T1000 (cell line): Measurements from ENCODE around the gene ABHD16A.
A peak's percentile ranks its signal among the peaks of the same experiment; 100 is the strongest.

Experiments used
- DNase-seq: peaks from one replicate; lab custom pipeline; 2025; ENCODE audit warnings: mixed read lengths; lab: John Stamatoyannopoulos, UW

Gene ABHD16A

GRCh38 chr6:31662124-31662723 is 40.9 kb downstream of the ABHD16A start:
- no peak for DNase-seq

GRCh38 chr6:31661262-31662123 is 41.6 kb downstream of the ABHD16A start:
- no peak for DNase-seq

GRCh38 chr6:31660381-31661261 is 42.5 kb downstream of the ABHD16A start, which contains the start of gene C6orf47:
TSS of gene C6orf47 (minus strand) at chr6:31660778. CDS start at chr6:31659947, 831 bp downstream.
- DNase-seq: peak; percentile 58

DNA sequence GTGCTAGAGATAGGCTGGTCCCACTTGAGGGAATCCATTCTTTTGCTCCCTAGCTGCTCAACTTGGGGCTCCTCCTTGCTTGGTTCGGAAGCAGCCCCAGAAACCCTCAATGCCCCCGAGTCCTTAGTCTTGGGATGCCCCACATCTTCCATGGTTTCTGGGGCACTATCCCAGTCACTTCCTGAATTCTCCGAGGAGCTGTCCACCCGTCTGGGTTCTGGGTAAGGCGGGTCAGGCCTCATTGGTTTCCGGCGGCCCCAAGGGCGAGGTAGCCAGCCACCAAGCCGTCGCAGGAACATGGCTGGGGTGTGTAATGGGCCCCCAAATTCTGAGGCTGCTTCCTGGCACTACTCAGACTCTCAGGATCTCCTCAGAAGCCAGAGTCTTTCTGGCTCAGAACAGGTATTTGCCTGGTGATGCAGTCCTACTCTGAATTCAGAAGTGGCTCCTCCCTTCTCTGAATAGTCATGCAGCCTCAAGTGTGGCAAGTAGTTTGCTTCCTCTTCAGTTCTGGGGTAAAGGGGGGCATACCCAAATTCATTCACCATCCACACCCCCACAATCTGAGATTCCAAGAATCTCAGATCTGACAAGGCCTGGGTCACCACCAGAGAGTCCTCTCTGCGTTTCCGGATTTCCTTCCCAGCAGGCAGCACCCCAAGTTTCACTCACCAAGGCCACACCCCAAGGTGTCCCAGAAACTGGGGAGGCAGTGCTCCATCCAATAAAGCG is 43.3 kb downstream of the ABHD16A start:
- no peak for DNase-seq

GRCh38 chr6:31658983-31659648 is 44.0 kb downstream of the ABHD16A start:
- no peak for DNase-seq

- DNase-seq: no peak
Observed at GRCh38 chr6:31658158-31658688, 44.9 kb downstream of the ABHD16A start.

DNA sequence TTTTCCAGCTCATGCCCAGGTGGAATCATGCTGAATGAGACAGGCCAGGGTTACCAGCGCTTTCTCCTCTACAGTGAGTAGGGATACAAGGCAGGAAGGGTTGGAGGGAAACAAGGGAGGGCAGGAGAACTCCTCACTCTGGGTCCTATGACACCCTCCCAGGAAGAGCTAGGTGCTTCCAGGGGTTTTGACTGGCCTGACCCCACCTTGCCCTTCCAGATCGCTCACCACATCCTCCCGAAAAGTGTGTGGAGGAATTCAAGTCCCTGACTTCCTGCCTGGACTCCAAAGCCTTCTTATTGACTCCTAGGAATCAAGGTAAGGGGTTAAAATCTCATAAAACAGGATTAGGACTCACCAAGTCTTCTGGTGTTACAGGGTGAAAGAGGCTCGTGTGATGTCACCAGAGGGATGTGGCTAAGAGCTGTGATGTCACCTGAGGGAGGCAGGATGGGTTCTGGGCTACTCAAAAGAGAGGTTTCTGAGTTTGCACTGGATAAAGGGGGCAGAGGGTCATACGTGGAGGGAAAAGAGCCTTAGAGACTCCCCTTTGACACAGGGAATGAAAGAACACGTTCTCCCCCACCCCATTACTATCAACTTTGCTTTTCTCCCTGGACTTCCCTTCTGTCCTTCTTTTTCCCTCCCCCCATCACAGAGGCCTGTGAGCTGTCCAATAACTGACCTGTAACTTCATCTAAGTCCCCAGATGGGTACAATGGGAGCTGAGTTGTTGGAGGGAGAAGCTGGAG is 45.5 kb downstream of the ABHD16A start:
- DNase-seq: no peak

GRCh38 chr6:31655349-31656237 is 47.5 kb downstream of the ABHD16A start, which contains the start of gene APOM:
TSS of gene APOM (plus strand) at chr6:31655894. CDS start at chr6:31655967, 73 bp downstream.
- DNase-seq: no peak

DNA sequence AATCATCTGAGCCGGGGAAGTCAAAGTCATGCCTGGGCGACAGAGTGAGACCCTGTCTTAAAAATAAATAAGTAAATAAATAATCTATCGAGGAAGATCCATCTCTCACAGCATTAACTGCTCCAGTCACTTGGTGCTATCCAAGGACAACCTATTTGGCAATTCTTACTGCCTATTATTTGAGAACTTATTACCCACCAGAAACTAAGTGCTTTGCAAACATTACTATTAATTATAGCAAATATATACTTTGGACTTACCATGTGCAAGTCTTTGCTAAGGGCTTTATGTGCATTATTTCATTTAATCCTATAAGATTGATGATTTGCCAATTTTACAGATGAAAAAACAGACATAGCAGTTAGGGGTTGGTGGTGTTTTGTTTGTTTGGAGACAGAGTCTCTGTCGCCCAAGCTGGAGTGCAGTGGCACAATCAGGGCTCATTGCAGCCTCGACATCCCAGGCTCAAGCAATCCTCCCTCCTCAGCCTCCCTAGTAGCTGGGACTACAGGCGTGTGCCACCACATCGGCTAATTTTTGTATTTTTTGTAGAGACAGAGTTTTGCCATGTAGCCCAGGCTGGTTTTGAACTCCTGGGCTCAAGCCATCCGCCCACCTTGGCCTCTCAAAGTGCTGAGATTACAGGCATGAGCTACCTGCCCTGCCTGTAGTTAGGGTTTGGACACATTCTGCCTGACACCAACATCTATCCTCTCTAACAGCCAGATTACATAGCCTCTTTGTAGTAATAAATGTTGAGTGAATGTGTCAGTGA is 48.4 kb downstream of the ABHD16A start:
- DNase-seq: no peak

GRCh38 chr6:31652925-31653724 is 50.0 kb downstream of the ABHD16A start:
- DNase-seq: no peak

DNA sequence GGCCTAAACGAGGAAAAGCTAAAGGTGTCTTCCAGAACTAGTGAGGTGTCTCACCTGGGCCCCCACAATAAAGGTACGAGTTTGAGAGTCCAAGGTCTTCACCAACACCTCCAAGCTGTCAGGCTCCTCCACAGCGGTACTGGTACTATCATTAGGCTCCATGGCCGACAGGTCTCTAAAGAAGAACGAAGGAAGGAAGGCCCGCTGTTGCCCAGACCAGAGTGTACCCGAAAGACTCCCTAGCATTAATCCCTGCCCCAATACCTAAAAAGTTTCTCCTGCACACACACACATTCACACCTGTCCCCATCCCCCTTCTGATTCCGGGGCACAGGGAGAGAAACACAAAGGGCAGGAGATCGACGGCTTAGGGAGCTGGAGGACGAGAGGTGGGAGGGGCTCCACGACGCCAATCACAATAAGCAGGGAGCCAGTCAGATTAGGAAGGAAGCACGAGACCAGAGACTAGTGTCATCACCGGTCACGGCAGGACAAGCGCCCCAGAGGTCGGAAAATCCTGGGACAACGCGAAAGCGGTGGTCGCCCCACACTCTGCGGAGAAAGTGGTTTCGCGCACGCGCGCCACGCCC is 51.4 kb downstream of the ABHD16A start:
- DNase-seq: peak; percentile 80

DNA sequence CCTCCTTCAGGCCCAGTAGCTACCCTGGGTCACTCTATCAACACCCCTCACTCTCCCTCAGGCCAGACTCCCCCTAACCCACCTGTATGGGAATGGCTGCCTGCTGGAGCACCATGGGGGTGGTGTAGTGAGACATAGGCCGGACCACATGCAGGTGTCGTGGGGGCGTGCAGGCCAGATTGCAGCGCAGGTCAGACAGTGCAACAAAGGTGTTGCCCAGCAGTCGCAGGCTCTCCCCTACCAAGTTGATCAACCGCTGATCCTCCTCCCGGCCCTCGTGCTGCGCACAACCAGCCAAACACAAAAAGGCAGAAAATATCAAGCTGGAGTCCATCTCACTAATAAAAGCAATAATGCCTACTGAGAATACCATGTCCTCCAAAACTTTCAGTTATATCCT is 57.8 kb downstream of the ABHD16A start:
- DNase-seq: no peak

DNA sequence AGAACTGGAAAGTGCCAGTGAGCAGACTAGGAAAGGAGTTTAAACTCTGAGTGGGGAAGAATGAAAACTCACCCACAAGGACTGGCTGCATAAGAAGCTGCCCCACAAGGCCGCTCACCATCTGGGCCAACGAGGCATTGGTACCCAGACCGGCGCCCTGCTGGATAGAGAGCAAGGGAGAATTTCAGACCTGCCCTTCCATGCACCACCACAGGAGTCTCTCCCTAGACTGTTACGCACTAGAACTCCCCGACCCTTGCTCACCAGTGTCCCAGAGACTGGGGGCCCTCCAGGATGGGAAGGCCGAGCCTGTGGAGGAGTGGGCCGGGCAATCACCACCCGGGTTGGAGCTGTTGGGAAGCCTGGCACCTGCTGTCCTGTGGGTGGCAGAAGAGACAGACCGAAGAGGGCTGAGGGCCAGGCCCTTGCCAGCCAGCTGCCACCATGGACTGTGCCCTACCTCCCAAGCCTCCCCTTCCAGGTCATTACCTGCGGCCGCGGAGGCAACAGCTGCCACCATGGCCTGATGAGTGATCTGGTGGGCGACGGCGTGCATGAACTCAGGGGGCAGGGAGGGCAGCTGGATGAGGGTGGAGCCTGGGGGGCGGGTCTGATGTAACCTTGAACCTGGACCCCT is 59.2 kb downstream of the ABHD16A start:
- DNase-seq: no peak

DNA sequence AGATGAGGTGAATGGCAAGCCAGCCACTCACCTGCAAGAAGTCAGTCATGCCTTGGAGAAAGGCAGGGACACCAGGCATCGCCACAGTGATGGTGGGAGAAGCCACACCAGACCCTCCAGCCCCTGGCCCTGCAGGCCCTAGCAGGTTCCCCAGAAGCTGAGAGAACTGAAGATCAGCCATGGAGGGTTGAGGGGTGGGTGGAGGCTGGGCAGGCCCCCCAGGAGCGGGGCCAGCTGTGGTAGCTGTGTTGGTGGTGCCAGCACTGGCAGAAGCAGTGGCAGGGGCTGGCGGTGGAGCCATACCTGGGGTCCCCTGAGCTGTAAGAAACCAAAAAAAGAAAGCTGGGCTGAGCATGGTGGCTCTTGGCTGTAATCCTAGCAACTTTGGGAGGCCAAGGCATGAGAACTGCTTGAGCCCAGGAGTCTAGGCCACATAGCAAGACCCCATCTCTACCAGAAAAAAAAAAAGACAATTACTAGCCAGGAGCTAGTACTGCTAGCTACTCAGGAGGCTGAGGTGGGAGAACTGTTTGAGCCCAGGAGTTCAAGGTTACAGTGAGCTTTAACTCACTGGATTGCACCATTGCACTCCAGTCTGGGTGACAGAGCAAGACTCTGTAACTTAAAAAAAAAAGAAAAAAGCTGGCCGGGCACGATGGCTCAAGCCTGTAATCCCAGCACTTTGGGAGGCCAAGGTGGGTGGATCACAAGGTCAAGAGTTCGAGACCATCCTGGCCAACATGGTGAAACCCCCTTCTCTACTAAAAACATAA is 60.1 kb downstream of the ABHD16A start:
- DNase-seq: no peak

DNA sequence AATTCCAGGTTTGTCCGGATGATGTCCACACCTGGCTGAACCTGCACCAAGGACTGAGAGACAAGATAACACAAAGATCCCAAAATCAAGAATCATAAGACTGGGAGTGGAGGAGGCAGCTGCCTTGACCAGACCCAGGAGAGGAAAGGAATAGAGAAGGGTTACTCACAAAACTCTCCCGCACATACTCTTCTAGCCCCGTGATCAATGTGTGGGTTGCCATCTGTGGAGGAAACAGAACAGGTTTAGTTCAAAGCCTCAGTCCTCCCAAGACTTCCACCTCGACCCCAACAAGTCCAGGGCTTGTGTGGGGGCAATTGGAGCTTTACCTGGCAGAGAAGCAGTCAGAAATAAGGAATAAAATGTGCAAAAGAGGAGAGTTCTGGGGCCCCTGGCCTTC is 61.8 kb downstream of the ABHD16A start:
- DNase-seq: no peak

GRCh38 chr6:31640612-31641011 is 62.5 kb downstream of the ABHD16A start:
- DNase-seq: no peak
